Right atrium auricular region (tissue), 2 donors: ENCODE measurements around the gene GARIN5A. TPM values are rescaled to one million over a fixed set of nuclear protein-coding genes. Genes with fewer than 3 reads are reported as not detected.
A peak's percentile ranks its signal among the peaks of the same experiment; 100 is the strongest.

Experiments
- DNase-seq: peaks from one replicate; pipeline ENCODE4 v3.0.0-alpha.2; 2019; ENCODE audit warnings: low spot score
- H3K27ac ChIP-seq, 2 donors: fragments of 200-600 bp; sonication (generic); 1 replicate in 1 of 2; 2 replicates in 1 of 2; pipeline ENCODE4 v1.5.1; 2016 to 2019
- H3K27me3 ChIP-seq, 2 donors: fragments of 200-600 bp; sonication (generic); one replicate each; pipeline versions ENCODE4 v1.5.1 to v1.6.0; 2017 to 2019
- H3K36me3 ChIP-seq: fragments of 200-600 bp; sonication (generic); one replicate; pipeline ENCODE4 v1.5.1; 2016
- H3K4me1 ChIP-seq, 2 donors: fragments of 200-600 bp; sonication (generic); one replicate each; pipeline versions ENCODE4 v1.5.1 to v1.6.0; 2017 to 2019
- H3K4me3 ChIP-seq, 2 donors: fragments of 200-600 bp; sonication (generic); 1 replicate in 1 of 2; 2 replicates in 1 of 2; pipeline ENCODE4 v1.5.1; 2017 to 2019; ENCODE audit warnings: mild to moderate bottlenecking in 1 of 2, moderate library complexity in 1 of 2
- H3K9me3 ChIP-seq, 2 donors: fragments of 200-600 bp; sonication (generic); one replicate each; pipeline ENCODE4 v1.5.1; 2019
- total RNA-seq, 2 donors: library from RNA; depleted of rRNA; stranded (reverse); fragments of >200 nt; gene quantifications; one replicate each; pipeline ENCODE4 v1.1.0, GENCODE V29; 2016
- TF ChIP-seq, protein P1 (sequence below), 2 donors: fragments of 200-600 bp; sonication (generic); IDR thresholded peaks; one replicate each; pipeline ENCODE4 v1.5.1; 2019; ENCODE audit warnings: antibody characterized with exemption in 2 of 2

GARIN5A gene
- total RNA-seq, result 1 to 10 TPM; 1.4 to 2.3 TPM

- peak within 1 kb of the TSS; percentile 92 for H3K4me3 ChIP-seq
- DNase-seq, result peak; percentile 90
- H3K9me3 ChIP-seq, result no peaks in the 10 kb centered on the region
- H3K27ac ChIP-seq, result peak within 1 kb of the TSS; percentile 76 to 80
- peaks cover 36% of the 10 kb centered on the region for H3K36me3 ChIP-seq
- TF ChIP-seq, protein P1, sequence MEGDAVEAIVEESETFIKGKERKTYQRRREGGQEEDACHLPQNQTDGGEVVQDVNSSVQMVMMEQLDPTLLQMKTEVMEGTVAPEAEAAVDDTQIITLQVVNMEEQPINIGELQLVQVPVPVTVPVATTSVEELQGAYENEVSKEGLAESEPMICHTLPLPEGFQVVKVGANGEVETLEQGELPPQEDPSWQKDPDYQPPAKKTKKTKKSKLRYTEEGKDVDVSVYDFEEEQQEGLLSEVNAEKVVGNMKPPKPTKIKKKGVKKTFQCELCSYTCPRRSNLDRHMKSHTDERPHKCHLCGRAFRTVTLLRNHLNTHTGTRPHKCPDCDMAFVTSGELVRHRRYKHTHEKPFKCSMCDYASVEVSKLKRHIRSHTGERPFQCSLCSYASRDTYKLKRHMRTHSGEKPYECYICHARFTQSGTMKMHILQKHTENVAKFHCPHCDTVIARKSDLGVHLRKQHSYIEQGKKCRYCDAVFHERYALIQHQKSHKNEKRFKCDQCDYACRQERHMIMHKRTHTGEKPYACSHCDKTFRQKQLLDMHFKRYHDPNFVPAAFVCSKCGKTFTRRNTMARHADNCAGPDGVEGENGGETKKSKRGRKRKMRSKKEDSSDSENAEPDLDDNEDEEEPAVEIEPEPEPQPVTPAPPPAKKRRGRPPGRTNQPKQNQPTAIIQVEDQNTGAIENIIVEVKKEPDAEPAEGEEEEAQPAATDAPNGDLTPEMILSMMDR (IDR thresholded peaks at IDR 0.05), result peak in 1 of 2 donors; percentile 11
- H3K4me1 ChIP-seq, result peaks cover 3 to 25% of the 10 kb centered on the region in 2 donors
- no peaks in the 10 kb centered on the region for H3K27me3 ChIP-seq
Observed at GRCh38 chr19:50476224-50476906, at the start of gene GARIN5A, which contains the start of gene EMC10. Gene GARIN5A (minus strand): TSS chr19:50476848. CDS start chr19:50476388, 460 bp downstream. Gene EMC10 (plus strand): TSS chr19:50476507. CDS start chr19:50476545, 38 bp downstream.

DNA sequence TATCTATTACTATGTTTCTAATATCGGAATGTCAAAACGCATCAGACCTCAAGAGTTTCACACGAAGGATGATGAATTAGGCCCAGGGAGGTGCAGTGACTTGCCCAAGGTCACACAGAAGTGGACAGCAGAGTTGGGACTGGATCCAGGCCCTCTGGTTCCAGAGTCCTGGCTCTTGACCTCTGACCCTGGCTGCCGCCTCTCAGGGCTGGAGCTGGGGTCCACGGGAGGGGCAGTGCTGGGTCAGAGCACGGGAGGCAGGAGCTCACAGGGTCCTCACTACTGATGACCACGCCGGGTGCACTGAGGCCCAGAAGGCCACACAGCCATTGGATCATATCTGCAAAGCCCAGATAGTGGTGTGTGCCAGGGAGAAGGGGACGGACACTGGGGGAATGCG, 46.2 kb upstream of the GARIN5A start:
- H3K9me3 ChIP-seq, result no peaks in the 10 kb centered on the region
- TF ChIP-seq, protein P1 (IDR thresholded peaks at IDR 0.05), result no peak
- no peaks in the 10 kb centered on the region for H3K36me3 ChIP-seq
- no peaks in the 10 kb centered on the region for H3K4me1 ChIP-seq
- H3K27ac ChIP-seq, result no peak overlapping the region
- no peaks in the 10 kb centered on the region for H3K27me3 ChIP-seq
- DNase-seq, result no peak
- no peak overlapping the region for H3K4me3 ChIP-seq

GRCh38 chr19:50520822-50521465, 44.3 kb upstream of the GARIN5A start:
- Histone ChIP-seq H3K4me1 (no peaks in the 10 kb centered on the region), H3K36me3 (no peaks in the 10 kb centered on the region), H3K9me3 (no peaks in the 10 kb centered on the region), H3K27ac (no peak overlapping the region), H3K4me3 (no peak overlapping the region), H3K27me3 (no peaks in the 10 kb centered on the region)
- DNase-seq, result no peak
- TF ChIP-seq, protein P1 (IDR thresholded peaks at IDR 0.05), result no peak

GRCh38 chr19:50519006-50519575, 42.4 kb upstream of the GARIN5A start:
- no peak for DNase-seq
- Histone ChIP-seq H3K27ac (no peak overlapping the region), H3K9me3 (no peaks in the 10 kb centered on the region), H3K27me3 (no peaks in the 10 kb centered on the region), H3K36me3 (no peaks in the 10 kb centered on the region), H3K4me1 (no peaks in the 10 kb centered on the region), H3K4me3 (no peak overlapping the region)
- TF ChIP-seq, protein P1 (IDR thresholded peaks at IDR 0.05), result no peak

GRCh38 chr19:50518091-50519005, 41.7 kb upstream of the GARIN5A start:
- DNase-seq, result no peak
- Histone ChIP-seq H3K27me3 (no peaks in the 10 kb centered on the region), H3K36me3 (no peaks in the 10 kb centered on the region), H3K4me3 (no peak overlapping the region), H3K27ac (no peak overlapping the region), H3K4me1 (no peaks in the 10 kb centered on the region), H3K9me3 (no peaks in the 10 kb centered on the region)
- TF ChIP-seq, protein P1 (IDR thresholded peaks at IDR 0.05), result no peak
